H9 (cell line): ENCODE results near the gene TMEM272. TPM values are rescaled to one million over a fixed set of nuclear protein-coding genes. Genes with fewer than 3 reads are reported as not detected.

Experiments used
- DNase-seq: peaks from one replicate; pipeline ENCODE4 v3.0.0-alpha.2; 2017
- H2AFZ ChIP-seq: one replicate; pipeline ENCODE4 v1.6.1; 2013; ENCODE audit warnings: mild to moderate bottlenecking, low read length, control low read depth, moderate library complexity
- H2AK5ac ChIP-seq: 2 replicates; pipeline ENCODE4 v1.6.1; 2013; ENCODE audit warnings: low read length, control low read depth, mixed read lengths; ENCODE audit not compliant: insufficient read length
- H2BK120ac ChIP-seq: one replicate; pipeline ENCODE4 v1.6.1; 2013; ENCODE audit warnings: low read depth, mild to moderate bottlenecking, low read length, control low read depth, inconsistent platforms; ENCODE audit not compliant: poor library complexity, severe bottlenecking
- H2BK12ac ChIP-seq: 2 replicates; pipeline ENCODE4 v1.6.1; 2013; ENCODE audit warnings: low read length, control low read depth, mixed read lengths, low read depth; ENCODE audit not compliant: insufficient read length
- H2BK15ac ChIP-seq: 2 replicates; pipeline ENCODE4 v1.6.1; 2013; ENCODE audit warnings: low read depth, low read length, control low read depth
- H2BK20ac ChIP-seq: one replicate; pipeline ENCODE4 v1.6.1; 2013; ENCODE audit warnings: low read depth, mild to moderate bottlenecking, low read length, control low read depth, inconsistent platforms; ENCODE audit not compliant: poor library complexity, severe bottlenecking
- H2BK5ac ChIP-seq: 2 replicates; pipeline ENCODE4 v1.6.1; 2013; ENCODE audit warnings: low read length, control low read depth, mixed read lengths; ENCODE audit not compliant: insufficient read length
- H3K14ac ChIP-seq: 2 replicates; pipeline ENCODE4 v1.6.1; 2013; ENCODE audit warnings: low read length, control low read depth; ENCODE audit not compliant: insufficient read depth
- H3K18ac ChIP-seq: 2 replicates; pipeline ENCODE4 v1.6.1; 2013; ENCODE audit warnings: low read depth, mild to moderate bottlenecking, mixed read lengths, low read length, control low read depth; ENCODE audit not compliant: insufficient read length
- H3K23ac ChIP-seq: 2 replicates; pipeline ENCODE4 v1.6.1; 2013; ENCODE audit warnings: low read length, control low read depth, mixed read lengths, low read depth; ENCODE audit not compliant: insufficient read length
- H3K23me2 ChIP-seq: 2 replicates; pipeline ENCODE4 v1.6.1; 2013; ENCODE audit warnings: low read depth, mild to moderate bottlenecking, mixed read lengths, low read length, control low read depth; ENCODE audit not compliant: insufficient read length, poor library complexity, severe bottlenecking
- H3K27ac ChIP-seq: 2 replicates; pipeline ENCODE4 v1.5.1; 2013; ENCODE audit warnings: low read length, control low read depth, mixed read lengths, low read depth; ENCODE audit not compliant: insufficient read length
- H3K27me3 ChIP-seq: 2 replicates; pipeline ENCODE4 v1.6.1; 2013; ENCODE audit warnings: low read length, control low read depth, inconsistent platforms; ENCODE audit not compliant: insufficient read depth
- H3K4ac ChIP-seq: 2 replicates; pipeline ENCODE4 v1.6.1; 2013; ENCODE audit warnings: low read depth, mild to moderate bottlenecking, control low read depth, inconsistent platforms, low read length, moderate library complexity
- H3K4me1 ChIP-seq: 2 replicates; pipeline ENCODE4 v1.6.1; 2013; ENCODE audit warnings: low read length, control low read depth, inconsistent platforms; ENCODE audit not compliant: insufficient read depth
- H3K4me2 ChIP-seq: 2 replicates; pipeline ENCODE4 v1.6.1; 2013; ENCODE audit warnings: low read length, control low read depth, mixed read lengths; ENCODE audit not compliant: insufficient read length, insufficient read depth
- H3K56ac ChIP-seq: 2 replicates; pipeline ENCODE4 v1.6.1; 2013; ENCODE audit warnings: low read depth, mild to moderate bottlenecking, mixed read lengths, low read length, control low read depth; ENCODE audit not compliant: insufficient read length
- H3K79me1 ChIP-seq: 2 replicates; pipeline ENCODE4 v1.6.1; 2013; ENCODE audit warnings: low read depth, mild to moderate bottlenecking, moderate library complexity, low read length, control low read depth, inconsistent platforms; ENCODE audit not compliant: insufficient read depth, poor library complexity, severe bottlenecking
- H3K79me2 ChIP-seq: 2 replicates; pipeline ENCODE4 v1.6.1; 2013; ENCODE audit warnings: low read length, control low read depth, inconsistent platforms; ENCODE audit not compliant: insufficient read depth
- H3K9ac ChIP-seq: 2 replicates; pipeline ENCODE4 v1.6.1; 2013; ENCODE audit warnings: low read length, control low read depth, mixed read lengths; ENCODE audit not compliant: insufficient read length; ENCODE audit errors: extremely low read depth
- H3K9me3 ChIP-seq: one replicate; pipeline ENCODE4 v1.6.1; 2013; ENCODE audit warnings: low read depth, low read length, inconsistent platforms; ENCODE audit not compliant: control insufficient read depth
- H3T11ph ChIP-seq: one replicate; pipeline ENCODE4 v1.6.1; 2013; ENCODE audit warnings: mild to moderate bottlenecking, low read length, control low read depth, inconsistent platforms
- H4K20me1 ChIP-seq: one replicate; pipeline ENCODE4 v1.6.1; 2013; ENCODE audit not compliant: control insufficient read depth, insufficient read length, insufficient read depth
- H4K5ac ChIP-seq: 2 replicates; pipeline ENCODE4 v1.6.1; 2013; ENCODE audit warnings: low read depth, mild to moderate bottlenecking, mixed read lengths, low read length, control low read depth; ENCODE audit not compliant: insufficient read length
- H4K8ac ChIP-seq: replicated peaks from 2 replicates; pipeline ENCODE4 v1.6.1; 2013; ENCODE audit warnings: low read length, control low read depth, mixed read lengths, low read depth; ENCODE audit not compliant: insufficient read length
- H4K91ac ChIP-seq: 2 replicates; pipeline ENCODE4 v1.6.1; 2013; ENCODE audit warnings: low read depth, mild to moderate bottlenecking, moderate library complexity, mixed read lengths, low read length, control low read depth; ENCODE audit not compliant: insufficient read length
- H3K27ac Mint-ChIP-seq, 3 experiments: 2 replicates in 2 of 3; 3 replicates in 1 of 3; pipeline ENCODE4 v1.8.0; 2020 to 2021; ENCODE audit warnings: mixed read lengths in 3 of 3, mild to moderate bottlenecking in 1 of 3, moderate library complexity in 1 of 3
- H3K27me3 Mint-ChIP-seq: 2 replicates; pipeline ENCODE4 v1.8.0; 2021; ENCODE audit warnings: low read depth, mild to moderate bottlenecking, moderate library complexity, mixed read lengths
- H3K36me3 Mint-ChIP-seq, 3 experiments: 2 replicates in 2 of 3; 3 replicates in 1 of 3; pipeline ENCODE4 v1.8.0; 2020 to 2021; ENCODE audit warnings: low read depth in 3 of 3, mixed read lengths in 3 of 3; ENCODE audit not compliant: insufficient read depth in 1 of 3
- H3K4me1 Mint-ChIP-seq, 2 experiments: 2 replicates each; pipeline ENCODE4 v1.8.0; 2020; ENCODE audit warnings: mixed read lengths in 2 of 2
- H3K4me3 Mint-ChIP-seq, 2 experiments: 2 replicates in 1 of 2; 3 replicates in 1 of 2; pipeline ENCODE4 v1.8.0; 2020 to 2021; ENCODE audit warnings: mild to moderate bottlenecking in 2 of 2, mixed read lengths in 2 of 2, moderate library complexity in 1 of 2
- H3K9me3 Mint-ChIP-seq, 2 experiments: 2 replicates in 1 of 2; 3 replicates in 1 of 2; pipeline ENCODE4 v1.8.0; 2020; ENCODE audit warnings: mild to moderate bottlenecking in 2 of 2, mixed read lengths in 2 of 2, moderate library complexity in 1 of 2
- WGBS: extraction: QIAGEN DNeasy Blood & Tissue Kit; methylation state at CpG from one replicate; pipeline ENCODE4 v1.1.7; 2013; ENCODE audit warnings: missing lambda C conversion rate, low lambda C conversion rate, mixed read lengths; ENCODE audit not compliant: insufficient read length; ENCODE audit errors: extremely low coverage; 5-methylcytosine and 5-hydroxymethylcytosine counted together
- total RNA-seq: library from RNA; stranded (reverse); gene quantifications from 2 replicates; pipeline ENCODE4 v1.2.1, GENCODE V29; 2021
- TF ChIP-seq, protein P1 (sequence below): fragments of 200-600 bp; sonication (generic); conservative IDR thresholded peaks from 3 replicates; pipeline ENCODE4 v1.8.0; 2021; ENCODE audit warnings: antibody characterized with exemption, mild to moderate bottlenecking

Gene TMEM272
- total RNA-seq, 1 experiment from 2014 or later: not detected

DNA sequence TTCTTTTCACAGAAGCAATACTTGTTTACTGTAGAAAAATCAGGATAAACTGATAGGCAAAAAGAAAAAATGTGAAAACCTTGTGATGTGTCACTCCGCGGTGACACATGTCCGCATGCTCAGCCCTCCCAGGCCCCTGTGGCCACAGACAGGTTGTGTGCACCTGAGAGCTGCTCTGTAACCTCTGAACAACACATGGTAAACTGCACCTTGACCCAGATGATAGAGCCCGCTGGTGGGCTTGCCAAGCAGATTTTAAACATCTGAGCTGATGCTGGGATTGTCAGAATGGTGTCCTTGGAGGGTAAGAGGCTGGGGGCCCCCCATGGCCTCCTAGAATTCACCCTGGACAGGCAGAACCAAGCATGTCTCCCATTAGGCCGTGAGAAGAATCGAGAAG, 74.8 kb downstream of the TMEM272 start:
- Histone ChIP-seq H2AK5ac (no peak overlapping the region), H4K5ac (no peak overlapping the region), H3K9me3 (no peaks in the 10 kb centered on the region), H3K79me2 (no peaks in the 10 kb centered on the region), H3K23me2 (no peaks in the 10 kb centered on the region), H3K4me2 (no peak overlapping the region), H2BK5ac (no peak overlapping the region), H3K18ac (no peak overlapping the region), H3K79me1 (no peaks in the 10 kb centered on the region), H3T11ph (no peak overlapping the region), H4K8ac (no peak overlapping the region), H2BK12ac (no peak overlapping the region), H3K14ac (no peak overlapping the region), H2BK120ac (no peak overlapping the region), H3K56ac (no peak overlapping the region), H3K9ac (no peak overlapping the region), H3K23ac (no peak overlapping the region), H2BK15ac (no peak overlapping the region), H4K20me1 (no peaks in the 10 kb centered on the region), H3K4me1 (0 out of 2 replicates have a peak, but pooled peaks cover 3% of the 10 kb centered on the region), H3K4ac (no peak overlapping the region), H4K91ac (no peak overlapping the region), H3K27ac (no peak overlapping the region), H2BK20ac (no peak overlapping the region), H2AFZ (no peak overlapping the region), H3K27me3 (no peaks in the 10 kb centered on the region)
- Mint-ChIP-seq H3K27ac (no peak overlapping the region), H3K9me3 (no peaks in the 10 kb centered on the region), H3K27me3 (no peaks in the 10 kb centered on the region; the same call in 1 of the 2 replicates), H3K36me3 (peaks cover 0 to 9% (median 4%) of the 10 kb centered on the region in 3 experiments; a peak in 4 of 7 replicates), H3K4me1 (peaks cover 27% of the 10 kb centered on the region in 2 experiments), H3K4me3 (no peak overlapping the region)
- TF ChIP-seq, protein P1, sequence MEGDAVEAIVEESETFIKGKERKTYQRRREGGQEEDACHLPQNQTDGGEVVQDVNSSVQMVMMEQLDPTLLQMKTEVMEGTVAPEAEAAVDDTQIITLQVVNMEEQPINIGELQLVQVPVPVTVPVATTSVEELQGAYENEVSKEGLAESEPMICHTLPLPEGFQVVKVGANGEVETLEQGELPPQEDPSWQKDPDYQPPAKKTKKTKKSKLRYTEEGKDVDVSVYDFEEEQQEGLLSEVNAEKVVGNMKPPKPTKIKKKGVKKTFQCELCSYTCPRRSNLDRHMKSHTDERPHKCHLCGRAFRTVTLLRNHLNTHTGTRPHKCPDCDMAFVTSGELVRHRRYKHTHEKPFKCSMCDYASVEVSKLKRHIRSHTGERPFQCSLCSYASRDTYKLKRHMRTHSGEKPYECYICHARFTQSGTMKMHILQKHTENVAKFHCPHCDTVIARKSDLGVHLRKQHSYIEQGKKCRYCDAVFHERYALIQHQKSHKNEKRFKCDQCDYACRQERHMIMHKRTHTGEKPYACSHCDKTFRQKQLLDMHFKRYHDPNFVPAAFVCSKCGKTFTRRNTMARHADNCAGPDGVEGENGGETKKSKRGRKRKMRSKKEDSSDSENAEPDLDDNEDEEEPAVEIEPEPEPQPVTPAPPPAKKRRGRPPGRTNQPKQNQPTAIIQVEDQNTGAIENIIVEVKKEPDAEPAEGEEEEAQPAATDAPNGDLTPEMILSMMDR: no peak
- no peak for DNase-seq
- WGBS: no CpG with 5 or more reads among the region's 6 CpGs
